Chondrocyte (in vitro differentiated cells): ENCODE measurements around the gene CFAP90. TPM values are rescaled to one million over a fixed set of nuclear protein-coding genes. Genes with fewer than 3 reads are reported as not detected.

ENCODE experiments used
- DNase-seq: peaks from one replicate; pipeline ENCODE4 v3.0.0; 2021; ENCODE audit warnings: mixed read lengths, low spot score
- H3K27ac Mint-ChIP-seq: one replicate; pipeline ENCODE4 v1.8.0; 2021; ENCODE audit warnings: mild to moderate bottlenecking, moderate library complexity, mixed read lengths; ENCODE audit not compliant: unreplicated experiment
- H3K27me3 Mint-ChIP-seq: 2 replicates; pipeline ENCODE4 v1.8.0; 2021; ENCODE audit warnings: low read depth, mixed read lengths
- H3K36me3 Mint-ChIP-seq: 2 replicates; pipeline ENCODE4 v1.8.0; 2021; ENCODE audit warnings: low read depth, mixed read lengths
- H3K4me1 Mint-ChIP-seq: 2 replicates; pipeline ENCODE4 v1.8.0; 2021; ENCODE audit warnings: low read depth, mild to moderate bottlenecking, mixed read lengths
- H3K4me3 Mint-ChIP-seq: one replicate; pipeline ENCODE4 v1.8.0; 2021; ENCODE audit warnings: mild to moderate bottlenecking, moderate library complexity, mixed read lengths; ENCODE audit not compliant: unreplicated experiment
- H3K9me3 Mint-ChIP-seq: 2 replicates; pipeline ENCODE4 v1.8.0; 2021; ENCODE audit warnings: low read depth, mixed read lengths
- CTCF ChIP-seq: fragments of 200-600 bp; sonication (generic); IDR thresholded peaks from 2 replicates; pipeline ENCODE4 v1.5.0; 2021; ENCODE audit warnings: antibody characterized with exemption, mild to moderate bottlenecking, moderate library complexity
- total RNA-seq: library from RNA; stranded (reverse); gene quantifications from 3 replicates; pipeline ENCODE4 v1.2.1, GENCODE V29; 2021

Gene CFAP90
- total RNA-seq, 1 donor from 2014 or later: 0.27 TPM

GRCh38 chr5:7844901-7845300 lies 6.0 kb downstream of the CFAP90 start:
- peaks cover 3% of the 10 kb centered on the region for H3K9me3 Mint-ChIP-seq
- no peaks in the 10 kb centered on the region for H3K36me3 Mint-ChIP-seq
- H3K4me1 Mint-ChIP-seq: peaks cover 2% of the 10 kb centered on the region
- no peak for DNase-seq
- no peak overlapping the region for H3K4me3 Mint-ChIP-seq
- H3K27ac Mint-ChIP-seq: no peak overlapping the region
- TF ChIP-seq CTCF: no peak
- H3K27me3 Mint-ChIP-seq: peaks cover 32% of the 10 kb centered on the region

GRCh38 chr5:7842531-7842930 lies 8.4 kb downstream of the CFAP90 start:
- peaks cover 3% of the 10 kb centered on the region for H3K9me3 Mint-ChIP-seq
- DNase-seq: no peak
- H3K27ac Mint-ChIP-seq: no peak overlapping the region
- no peak for TF ChIP-seq CTCF
- no peak overlapping the region for H3K4me3 Mint-ChIP-seq
- peaks cover 26% of the 10 kb centered on the region for H3K27me3 Mint-ChIP-seq
- no peaks in the 10 kb centered on the region for H3K4me1 Mint-ChIP-seq
- H3K36me3 Mint-ChIP-seq: no peaks in the 10 kb centered on the region

GRCh38 chr5:7837403-7837802 lies 13.5 kb downstream of the CFAP90 start:
- Mint-ChIP-seq H3K9me3 (peaks cover 3% of the 10 kb centered on the region), H3K27ac (no peak overlapping the region), H3K36me3 (no peaks in the 10 kb centered on the region), H3K27me3 (peaks cover 6% of the 10 kb centered on the region), H3K4me1 (no peaks in the 10 kb centered on the region), H3K4me3 (no peak overlapping the region)
- no peak for TF ChIP-seq CTCF
- no peak for DNase-seq

GRCh38 chr5:7834982-7835381 lies 16.0 kb downstream of the CFAP90 start:
- no peak for DNase-seq
- Mint-ChIP-seq H3K4me1 (no peaks in the 10 kb centered on the region), H3K27me3 (peaks cover 7% of the 10 kb centered on the region)

GRCh38 chr5:7828269-7828668 lies 22.7 kb downstream of the CFAP90 start:
- TF ChIP-seq CTCF: no peak
- Mint-ChIP-seq H3K9me3 (no peaks in the 10 kb centered on the region), H3K27me3 (peaks cover 15% of the 10 kb centered on the region), H3K4me1 (no peaks in the 10 kb centered on the region), H3K36me3 (no peaks in the 10 kb centered on the region), H3K27ac (no peak overlapping the region), H3K4me3 (no peak overlapping the region)
- DNase-seq: no peak

More at GRCh38 chr5:7834982-7835381, 16.0 kb downstream of the CFAP90 start:
- no peaks in the 10 kb centered on the region for H3K9me3 Mint-ChIP-seq
- no peak for TF ChIP-seq CTCF
- no peaks in the 10 kb centered on the region for H3K36me3 Mint-ChIP-seq
- H3K27ac Mint-ChIP-seq: no peak overlapping the region
- no peak overlapping the region for H3K4me3 Mint-ChIP-seq
